CD4-positive, alpha-beta T cell (primary cell): ENCODE data around the gene GAPDHS. TPM values are rescaled to one million over a fixed set of nuclear protein-coding genes. Genes with fewer than 3 reads are reported as not detected.

ENCODE experiments used
- ATAC-seq: fragments of 200-7000 bp; cut with Tn5 transposase; one replicate; pipeline ENCODE4 v1.10.0; 2022; ENCODE audit warnings: mild to moderate bottlenecking; ENCODE audit not compliant: poor library complexity
- CTCF ChIA-PET: fragments of 350-600 bp; sonication (Branson Sonifier 250); formaldehyde crosslinking; loops from one replicate; lab custom pipeline; 2021; ENCODE audit warnings: antibody characterized with exemption, inconsistent platforms; lab: Charles Lee
- POLR2A ChIA-PET: fragments of 350-600 bp; sonication (Branson Sonifier 250); formaldehyde crosslinking; loops from one replicate; lab custom pipeline; 2021; ENCODE audit warnings: antibody characterized with exemption, inconsistent platforms; lab: Charles Lee
- DNase-seq, 14 experiments: peaks; one replicate each; pipeline ENCODE4 v3.0.0-alpha.2; 2013 to 2020; ENCODE audit warnings: mixed read lengths in 2 of 14
- H3K27ac ChIP-seq, 2 donors: one replicate each; pipeline versions ENCODE4 v1.5.1 to v1.7.0; 2013; ENCODE audit warnings: low read length in 2 of 2, low read depth in 1 of 2, mild to moderate bottlenecking in 1 of 2
- H3K27me3 ChIP-seq, 2 experiments: 1 replicate in 1 of 2; 2 replicates in 1 of 2; pipeline versions ENCODE4 v1.6.1 to v1.7.0; 2013; ENCODE audit warnings: low read length in 2 of 2, control low read depth in 1 of 2, mild to moderate bottlenecking in 1 of 2, moderate library complexity in 1 of 2; ENCODE audit not compliant: insufficient read depth in 2 of 2, control insufficient read depth in 1 of 2
- H3K36me3 ChIP-seq: one replicate; pipeline ENCODE4 v1.6.1; 2013; ENCODE audit warnings: low read length, control low read depth; ENCODE audit not compliant: insufficient read depth
- H3K4me1 ChIP-seq: one replicate; pipeline ENCODE4 v1.6.1; 2013; ENCODE audit warnings: low read length, control low read depth; ENCODE audit not compliant: insufficient read depth
- H3K4me3 ChIP-seq: one replicate; pipeline ENCODE4 v1.5.1; 2013; ENCODE audit warnings: mild to moderate bottlenecking, low read length, moderate library complexity
- H3K9me3 ChIP-seq, 2 experiments: 1 replicate in 1 of 2; 2 replicates in 1 of 2; pipeline versions ENCODE4 v1.6.1 to v1.7.0; 2013; ENCODE audit warnings: low read length in 2 of 2, mild to moderate bottlenecking in 2 of 2, control low read depth in 1 of 2, moderate library complexity in 1 of 2; ENCODE audit not compliant: control insufficient read depth in 1 of 2, insufficient read depth in 1 of 2
- H3K27ac Mint-ChIP-seq: one replicate; pipeline ENCODE4 v1.8.0; 2020; ENCODE audit warnings: mixed read lengths
- H3K27me3 Mint-ChIP-seq: one replicate; pipeline ENCODE4 v1.8.0; 2021; ENCODE audit warnings: mixed read lengths
- H3K36me3 Mint-ChIP-seq: one replicate; pipeline ENCODE4 v1.8.0; 2021; ENCODE audit warnings: low read depth, mixed read lengths
- H3K4me1 Mint-ChIP-seq: one replicate; pipeline ENCODE4 v1.8.0; 2021; ENCODE audit warnings: low read depth, mixed read lengths
- H3K4me3 Mint-ChIP-seq: one replicate; pipeline ENCODE4 v1.8.0; 2020; ENCODE audit warnings: mild to moderate bottlenecking, mixed read lengths
- H3K9me3 Mint-ChIP-seq: one replicate; pipeline ENCODE4 v1.8.0; 2020; ENCODE audit warnings: mixed read lengths
- intact Hi-C, 2 experiments: fragments of 100-400 bp; cut with DNase I in 1 of 2; cut with micrococcal nuclease in 1 of 2; formaldehyde crosslinking; loops; one replicate each; pipeline versions ENCODE4 v1.15.1 to v1.9.0; 2023 to 2025; cut with DNase I, micrococcal nuclease
- total RNA-seq, 174 experiments: library from RNA in 2 of 174; stranded (reverse) in 2 of 174; gene quantifications; one replicate each; pipeline ENCODE4 v1.2.3 and lab custom pipeline; 2021 to 2026
- TF ChIP-seq, protein P1 (sequence below): fragments of 200-600 bp; IDR thresholded peaks from one replicate; pipeline ENCODE4 v1.8.0; 2022; ENCODE audit warnings: antibody characterized with exemption, mild to moderate bottlenecking

Gene GAPDHS
- total RNA-seq, 2 experiments from 2014 or later: not detected

DNA sequence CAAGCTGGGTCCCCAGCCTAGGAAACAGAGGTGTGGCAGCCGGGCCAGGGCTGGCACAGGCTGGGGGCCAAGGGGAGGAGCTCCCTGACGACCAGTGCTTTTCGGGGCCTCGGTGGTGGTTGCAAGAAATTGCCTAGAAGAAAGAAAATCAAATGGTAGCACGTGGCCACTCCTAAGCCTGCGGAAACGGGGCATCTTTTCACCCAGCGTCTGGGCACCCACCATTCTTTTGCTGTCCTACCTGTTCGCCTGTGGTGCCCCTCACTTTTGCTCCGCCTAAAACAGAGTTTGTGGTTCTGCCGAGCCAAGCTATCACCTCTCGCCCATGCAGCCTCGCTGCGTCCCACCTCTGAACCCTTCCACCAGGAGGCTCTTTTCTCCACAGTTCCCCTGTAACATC, 35.9 kb upstream of the GAPDHS start:
- H3K4me3 Mint-ChIP-seq: no peak overlapping the region
- POLR2A ChIA-PET: no interaction called here

DNA sequence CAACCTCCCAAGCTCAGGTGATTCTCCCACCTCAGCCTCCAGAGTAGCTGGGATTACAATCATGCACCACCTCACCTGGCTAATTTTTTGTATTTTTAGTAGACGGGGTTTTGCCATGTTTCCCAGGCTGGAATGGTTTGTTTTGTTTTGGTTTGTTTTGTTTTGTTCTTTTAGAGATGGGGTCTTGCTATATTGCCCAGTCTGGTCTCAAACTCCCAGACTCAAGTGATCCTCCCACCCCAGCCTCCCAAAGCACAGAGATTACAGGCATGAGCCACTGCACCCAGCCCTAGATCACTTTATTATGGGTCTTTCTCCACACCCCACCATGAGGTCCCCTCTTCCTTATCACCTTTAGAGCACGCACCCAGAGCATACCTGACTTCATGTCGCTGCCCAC, 35.0 kb upstream of the GAPDHS start:
- POLR2A ChIA-PET: no interaction called here
- H3K27ac Mint-ChIP-seq: no peak overlapping the region
- CTCF ChIA-PET: interaction anchor here (1.9 kb wide), 1 partner anchor 12 kb away, joined by 6 read pairs; no protein-coding TSS in a partner anchor
- no peaks in the 10 kb centered on the region for H3K9me3 Mint-ChIP-seq
- intact Hi-C loops: loop anchor here in 1 of 2 experiments (5.0 kb wide), 1 partner anchor 226 kb away; no protein-coding TSS in a partner anchor
- no peaks in the 10 kb centered on the region for H3K36me3 ChIP-seq
- peaks cover 0 to 2% of the 10 kb centered on the region in 2 experiments for H3K27me3 ChIP-seq
- TF ChIP-seq, protein P1, sequence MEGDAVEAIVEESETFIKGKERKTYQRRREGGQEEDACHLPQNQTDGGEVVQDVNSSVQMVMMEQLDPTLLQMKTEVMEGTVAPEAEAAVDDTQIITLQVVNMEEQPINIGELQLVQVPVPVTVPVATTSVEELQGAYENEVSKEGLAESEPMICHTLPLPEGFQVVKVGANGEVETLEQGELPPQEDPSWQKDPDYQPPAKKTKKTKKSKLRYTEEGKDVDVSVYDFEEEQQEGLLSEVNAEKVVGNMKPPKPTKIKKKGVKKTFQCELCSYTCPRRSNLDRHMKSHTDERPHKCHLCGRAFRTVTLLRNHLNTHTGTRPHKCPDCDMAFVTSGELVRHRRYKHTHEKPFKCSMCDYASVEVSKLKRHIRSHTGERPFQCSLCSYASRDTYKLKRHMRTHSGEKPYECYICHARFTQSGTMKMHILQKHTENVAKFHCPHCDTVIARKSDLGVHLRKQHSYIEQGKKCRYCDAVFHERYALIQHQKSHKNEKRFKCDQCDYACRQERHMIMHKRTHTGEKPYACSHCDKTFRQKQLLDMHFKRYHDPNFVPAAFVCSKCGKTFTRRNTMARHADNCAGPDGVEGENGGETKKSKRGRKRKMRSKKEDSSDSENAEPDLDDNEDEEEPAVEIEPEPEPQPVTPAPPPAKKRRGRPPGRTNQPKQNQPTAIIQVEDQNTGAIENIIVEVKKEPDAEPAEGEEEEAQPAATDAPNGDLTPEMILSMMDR: no peak
- no peaks in the 10 kb centered on the region for H3K9me3 ChIP-seq
- no peak overlapping the region for H3K4me3 ChIP-seq
- H3K4me3 Mint-ChIP-seq: no peak overlapping the region
- ATAC-seq (no peak), DNase-seq (no peak)
- H3K4me1 ChIP-seq: peaks cover 14% of the 10 kb centered on the region
- H3K36me3 Mint-ChIP-seq: no peaks in the 10 kb centered on the region
- H3K27me3 Mint-ChIP-seq: peaks cover 8% of the 10 kb centered on the region
- no peak overlapping the region for H3K27ac ChIP-seq
- peaks cover 8% of the 10 kb centered on the region for H3K4me1 Mint-ChIP-seq

More for the DNA sequence above, 35.9 kb upstream of the GAPDHS start:
- no peaks in the 10 kb centered on the region for H3K27me3 ChIP-seq
- no peak for DNase-seq
- H3K4me3 ChIP-seq: no peak overlapping the region
- intact Hi-C loops: loop anchor here in 1 of 2 experiments (5.0 kb wide), 1 partner anchor 225 kb away; no protein-coding TSS in a partner anchor
- peaks cover 10% of the 10 kb centered on the region for H3K27me3 Mint-ChIP-seq
- H3K36me3 Mint-ChIP-seq: no peaks in the 10 kb centered on the region
- H3K4me1 ChIP-seq: peaks cover 14% of the 10 kb centered on the region
- ATAC-seq: no peak
- no peak overlapping the region for H3K27ac ChIP-seq
- no peaks in the 10 kb centered on the region for H3K36me3 ChIP-seq
- peaks cover 8% of the 10 kb centered on the region for H3K4me1 Mint-ChIP-seq
- H3K27ac Mint-ChIP-seq: no peak overlapping the region
- H3K9me3 Mint-ChIP-seq: no peaks in the 10 kb centered on the region
- TF ChIP-seq, protein P1: no peak
- no peaks in the 10 kb centered on the region for H3K9me3 ChIP-seq
- CTCF ChIA-PET: interaction anchor here (1.9 kb wide), 1 partner anchor 13 kb away, joined by 6 read pairs; no protein-coding TSS in a partner anchor

DNA sequence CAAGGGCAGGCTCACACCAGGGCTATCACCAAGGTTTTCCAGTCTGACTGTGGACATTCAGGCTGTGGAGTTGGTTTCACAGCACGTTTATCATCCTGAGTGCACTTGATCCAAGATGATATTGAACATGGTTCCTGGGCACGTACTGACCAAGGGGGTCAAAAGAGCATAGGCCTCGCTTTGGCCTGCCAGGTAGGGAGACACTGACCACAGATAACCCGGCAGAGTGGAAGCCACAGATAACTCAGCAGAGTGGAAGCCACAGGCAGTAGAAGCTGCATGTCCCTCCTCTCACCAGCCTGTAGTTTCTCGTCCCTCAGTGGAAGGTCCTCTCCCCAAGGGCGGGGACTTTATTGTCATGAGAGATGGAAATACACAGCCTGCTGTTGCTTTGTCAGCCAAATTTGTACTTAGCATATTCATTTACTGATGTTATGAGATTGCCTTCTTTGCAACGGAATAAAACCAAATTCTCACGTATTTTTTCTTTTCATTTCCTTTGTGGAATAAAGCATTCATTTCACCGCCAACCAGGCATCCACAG, 34.2 kb upstream of the GAPDHS start:
- Histone ChIP-seq H3K27me3 (peaks cover 0 to 2% of the 10 kb centered on the region in 2 experiments), H3K36me3 (no peaks in the 10 kb centered on the region), H3K4me1 (peaks cover 14% of the 10 kb centered on the region), H3K9me3 (no peaks in the 10 kb centered on the region), H3K4me3 (no peak overlapping the region), H3K27ac (no peak overlapping the region)
- intact Hi-C loops: loop anchor here in 1 of 2 experiments (5.0 kb wide), 1 partner anchor 227 kb away; no protein-coding TSS in a partner anchor
- peaks cover 13% of the 10 kb centered on the region for H3K27me3 Mint-ChIP-seq
- H3K9me3 Mint-ChIP-seq: no peaks in the 10 kb centered on the region
- no peak overlapping the region for H3K4me3 Mint-ChIP-seq
- H3K4me1 Mint-ChIP-seq: peaks cover 8% of the 10 kb centered on the region
- TF ChIP-seq, protein P1: no peak
- H3K36me3 Mint-ChIP-seq: no peaks in the 10 kb centered on the region
- no peak overlapping the region for H3K27ac Mint-ChIP-seq
- CTCF ChIA-PET: no interaction called here
- no peak for ATAC-seq
- POLR2A ChIA-PET: no interaction called here
- no peak for DNase-seq
